Measurements from ENCODE around the gene POGLUT3. TPM values are rescaled to one million over a fixed set of nuclear protein-coding genes. Genes with fewer than 3 reads are reported as not detected.

POGLUT3 gene
- total RNA-seq, 1 donor from 2014 or later = 11.2 TPM

- no peak for DNase-seq (ENCODE audit: low read depth)
- no peaks in the 10 kb centered on the region for H3K36me3 ChIP-seq (ENCODE audit: control insufficient read depth, insufficient read depth, low read length)
- H3K4me3 ChIP-seq (ENCODE audit: low read depth, low read length) = no peak overlapping the region
- H3K27me3 ChIP-seq (ENCODE audit: control insufficient read depth, insufficient read depth, low read length) = no peaks in the 10 kb centered on the region
- no peak for TF ChIP-seq CTCF (IDR thresholded peaks at IDR 0.05; ENCODE audit: insufficient read depth, low read length, poor library complexity, severe bottlenecking)
These were observed 6.2 kb downstream of the POGLUT3 start for GRCh38 chr11:108491936-108492335.

DNA sequence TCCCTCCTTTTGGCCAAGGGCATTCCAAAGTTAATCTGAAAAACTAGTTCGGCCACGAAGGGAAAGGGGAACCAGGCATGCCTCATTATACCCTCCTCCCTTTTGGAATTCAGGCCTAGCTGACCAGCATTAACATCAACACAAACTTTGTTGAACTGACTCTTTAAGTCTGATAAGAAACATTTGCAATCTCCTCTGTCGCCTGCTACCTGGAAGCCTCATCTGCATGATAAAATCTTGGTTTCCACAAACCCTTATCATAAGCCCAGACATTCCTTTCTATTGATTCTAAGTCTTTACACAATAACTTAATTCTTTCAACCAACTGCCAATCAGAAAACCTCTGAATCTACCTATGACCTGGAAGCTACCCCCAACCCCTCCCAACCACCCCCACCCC is 11.4 kb downstream of the POGLUT3 start:
- Histone ChIP-seq H3K27me3 (ENCODE audit: control insufficient read depth, insufficient read depth, low read length) (no peaks in the 10 kb centered on the region), H3K36me3 (ENCODE audit: control insufficient read depth, insufficient read depth, low read length) (no peaks in the 10 kb centered on the region), H3K4me3 (ENCODE audit: low read depth, low read length) (no peak overlapping the region)
- no peak for TF ChIP-seq CTCF (IDR thresholded peaks at IDR 0.05; ENCODE audit: insufficient read depth, low read length, poor library complexity, severe bottlenecking)
- no peak for DNase-seq (ENCODE audit: low read depth)

- no peaks in the 10 kb centered on the region for H3K36me3 ChIP-seq (ENCODE audit: control insufficient read depth, insufficient read depth, low read length)
- TF ChIP-seq CTCF (IDR thresholded peaks at IDR 0.05; ENCODE audit: insufficient read depth, low read length, poor library complexity, severe bottlenecking) = no peak
- no peaks in the 10 kb centered on the region for H3K27me3 ChIP-seq (ENCODE audit: control insufficient read depth, insufficient read depth, low read length)
- H3K4me3 ChIP-seq (ENCODE audit: low read depth, low read length) = no peak overlapping the region
- DNase-seq (ENCODE audit: low read depth) = no peak
These were observed 11.9 kb downstream of the POGLUT3 start for GRCh38 chr11:108486331-108486730.

- no peaks in the 10 kb centered on the region for H3K27me3 ChIP-seq (ENCODE audit: control insufficient read depth, insufficient read depth, low read length)
- TF ChIP-seq CTCF (IDR thresholded peaks at IDR 0.05; ENCODE audit: insufficient read depth, low read length, poor library complexity, severe bottlenecking) = no peak
- H3K36me3 ChIP-seq (ENCODE audit: control insufficient read depth, insufficient read depth, low read length) = no peaks in the 10 kb centered on the region
- peak; percentile 28 for DNase-seq (ENCODE audit: low read depth)
- H3K4me3 ChIP-seq (ENCODE audit: low read depth, low read length) = no peak overlapping the region
These were observed 15.0 kb downstream of the POGLUT3 start for GRCh38 chr11:108483163-108483562.

- Histone ChIP-seq H3K27me3 (ENCODE audit: control insufficient read depth, insufficient read depth, low read length) (no peaks in the 10 kb centered on the region), H3K36me3 (ENCODE audit: control insufficient read depth, insufficient read depth, low read length) (no peaks in the 10 kb centered on the region), H3K4me3 (ENCODE audit: low read depth, low read length) (no peak overlapping the region)
- no peak for DNase-seq (ENCODE audit: low read depth)
- no peak for TF ChIP-seq CTCF (IDR thresholded peaks at IDR 0.05; ENCODE audit: insufficient read depth, low read length, poor library complexity, severe bottlenecking)
These were observed 23.3 kb downstream of the POGLUT3 start for GRCh38 chr11:108474664-108475463.

DNA sequence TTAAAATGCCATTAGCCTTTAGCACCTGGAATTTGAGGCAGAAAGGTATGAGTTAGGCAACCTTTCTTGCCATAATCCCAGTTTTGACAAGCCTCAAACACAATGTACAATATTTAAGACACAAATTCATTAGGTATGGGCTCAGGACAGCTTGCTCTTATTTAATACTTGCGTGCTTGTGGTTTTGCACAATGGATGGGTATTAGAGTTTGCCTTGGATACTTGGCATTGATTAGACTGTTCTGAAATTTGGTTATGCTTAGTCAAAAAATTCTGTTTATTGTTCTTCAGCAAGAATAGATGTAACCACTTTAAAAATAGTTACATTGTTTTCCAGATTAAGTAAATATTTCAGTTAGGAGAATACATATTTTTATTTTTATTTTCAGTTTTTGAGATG is 25.5 kb downstream of the POGLUT3 start:
- no peak for TF ChIP-seq CTCF (IDR thresholded peaks at IDR 0.05; ENCODE audit: insufficient read depth, low read length, poor library complexity, severe bottlenecking)
- Histone ChIP-seq H3K4me3 (ENCODE audit: low read depth, low read length) (no peak overlapping the region), H3K36me3 (ENCODE audit: control insufficient read depth, insufficient read depth, low read length) (no peaks in the 10 kb centered on the region), H3K27me3 (ENCODE audit: control insufficient read depth, insufficient read depth, low read length) (no peaks in the 10 kb centered on the region)
- no peak for DNase-seq (ENCODE audit: low read depth)
